NCI-H1417 treated with DMSO at 0.1 percent for 48 hours (cell line): ENCODE data around the gene BTBD19.

Experiments
- DNase-seq: peaks from one replicate; lab custom pipeline; 2025; lab: John Stamatoyannopoulos, UW

BTBD19 gene

GRCh38 chr1:44855742-44856141 lies 47.4 kb downstream of the BTBD19 start:
- no peak for DNase-seq

DNA sequence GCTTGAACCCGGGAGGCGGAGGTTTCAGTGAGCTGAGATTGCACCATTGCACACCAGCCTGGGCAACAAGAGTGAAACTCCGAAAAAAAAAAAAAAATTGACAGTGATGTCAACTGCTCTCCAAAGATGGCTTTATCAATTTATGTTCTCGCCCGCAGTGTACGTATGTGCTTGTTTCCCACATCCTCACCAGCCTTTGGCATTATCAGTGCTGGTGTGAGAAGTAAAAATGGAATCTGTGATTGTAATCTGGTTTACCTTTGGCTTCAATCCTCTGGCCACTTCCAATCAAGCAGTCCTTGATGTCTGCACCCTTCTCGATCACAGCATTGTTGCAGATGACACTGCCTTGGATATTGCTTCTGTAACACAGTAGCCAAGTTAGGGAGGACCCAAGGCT lies 49.1 kb downstream of the BTBD19 start:
- no peak for DNase-seq

GRCh38 chr1:44860331-44860730 lies 52.0 kb downstream of the BTBD19 start:
- no peak for DNase-seq

- DNase-seq, result no peak
These were observed 52.6 kb downstream of the BTBD19 start for GRCh38 chr1:44860891-44861425.

- no peak for DNase-seq
These were observed 54.6 kb downstream of the BTBD19 start for GRCh38 chr1:44862829-44863401.
